GM03348 (cell line): ENCODE results near the gene FAM8A1.

ENCODE experiments used
- DNase-seq: peaks from one replicate; pipeline ENCODE4 v3.0.0; 2012; ENCODE audit warnings: low spot score

FAM8A1 gene

DNA sequence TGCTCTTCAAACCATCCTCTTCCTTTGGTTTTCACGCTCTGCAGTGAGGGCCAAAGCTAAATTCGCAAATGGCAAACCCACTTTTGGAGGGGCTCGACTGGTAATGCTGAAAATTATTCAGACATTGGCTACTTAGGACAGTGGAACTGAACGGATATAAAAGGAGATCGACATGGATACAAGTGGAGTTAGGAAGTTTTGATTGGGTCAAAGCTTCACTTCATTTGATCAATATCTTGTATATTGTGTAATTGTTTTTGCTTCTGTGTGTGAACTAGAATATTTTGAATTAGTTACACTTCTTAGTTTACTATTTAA lies 1.2 kb downstream of the FAM8A1 start:
- peak; percentile 17 for DNase-seq

DNA sequence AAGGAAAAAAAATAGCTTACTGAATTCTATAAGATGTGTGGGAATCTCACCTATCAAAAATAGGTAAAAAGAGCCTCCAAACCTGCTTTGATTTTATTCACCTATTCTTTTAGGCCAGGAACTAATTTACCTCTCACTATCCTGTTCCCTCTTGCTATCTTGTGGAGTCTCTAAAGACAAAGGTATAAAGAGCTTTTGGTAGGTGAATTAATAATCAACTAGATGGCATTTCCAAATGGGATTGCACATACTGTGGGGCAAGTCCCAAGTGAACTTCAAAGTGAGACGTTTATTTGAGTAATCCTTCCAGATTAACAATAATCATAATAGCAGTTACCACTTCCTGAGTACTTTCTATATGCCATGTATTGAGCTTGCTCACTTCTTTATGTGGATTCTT lies 2.8 kb downstream of the FAM8A1 start:
- DNase-seq = no peak

DNA sequence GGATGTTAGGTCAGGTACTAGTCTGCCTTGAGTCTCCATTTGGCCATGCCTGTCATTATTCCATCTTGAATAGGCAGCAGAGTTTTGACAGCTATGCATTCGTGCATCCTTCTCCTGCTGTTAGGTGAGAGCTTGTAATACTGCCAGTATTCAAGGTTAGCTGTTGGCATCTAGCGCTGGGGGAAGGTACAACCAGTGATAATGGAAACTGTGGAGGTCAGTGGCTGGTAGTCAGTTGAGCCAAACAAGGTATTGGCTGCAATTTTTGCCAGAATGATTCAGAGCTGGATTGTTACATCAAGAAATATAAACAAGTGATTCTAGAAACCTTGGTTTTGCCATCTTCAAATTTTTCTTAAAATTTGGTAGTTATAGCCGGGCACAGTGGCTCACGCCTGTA lies 6.5 kb downstream of the FAM8A1 start:
- DNase-seq = no peak

DNA sequence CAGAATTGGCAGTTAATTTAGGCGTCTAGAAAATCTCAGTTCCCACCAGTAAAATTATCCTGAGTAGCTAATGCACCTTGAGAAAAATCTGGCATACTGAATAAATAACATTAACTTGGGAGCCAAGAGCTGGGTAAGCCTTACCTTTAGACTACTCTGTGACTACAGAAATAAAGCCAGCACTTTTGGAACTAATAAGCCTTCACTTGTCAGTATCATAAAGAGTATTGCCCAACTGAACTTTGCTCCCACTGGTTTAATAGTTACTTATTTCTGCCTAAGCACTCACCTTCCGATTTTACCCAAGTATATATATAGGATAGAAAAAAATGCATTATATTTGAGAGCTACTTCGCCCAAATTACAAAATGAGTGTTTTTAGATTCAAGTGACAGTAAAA lies 10.7 kb downstream of the FAM8A1 start:
- no peak for DNase-seq

DNA sequence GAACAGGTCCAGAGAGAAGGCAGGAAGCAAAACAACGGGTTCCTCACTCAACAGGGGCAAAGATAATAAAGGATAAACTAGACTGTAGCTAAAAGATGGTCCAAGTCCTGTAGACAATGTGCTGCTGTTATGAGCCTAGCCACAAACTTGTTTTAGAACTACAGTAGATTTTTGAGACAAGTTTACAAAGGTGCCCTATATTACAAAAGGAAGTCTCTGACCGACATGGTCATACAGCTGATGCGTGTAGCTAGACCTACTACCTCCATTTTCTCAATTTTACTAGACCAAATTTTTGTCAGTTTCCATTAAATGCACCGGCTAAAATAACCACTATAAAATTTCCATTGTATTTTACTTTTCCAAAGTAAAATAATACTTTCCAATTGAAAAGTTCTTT lies 11.9 kb downstream of the FAM8A1 start:
- no peak for DNase-seq

DNA sequence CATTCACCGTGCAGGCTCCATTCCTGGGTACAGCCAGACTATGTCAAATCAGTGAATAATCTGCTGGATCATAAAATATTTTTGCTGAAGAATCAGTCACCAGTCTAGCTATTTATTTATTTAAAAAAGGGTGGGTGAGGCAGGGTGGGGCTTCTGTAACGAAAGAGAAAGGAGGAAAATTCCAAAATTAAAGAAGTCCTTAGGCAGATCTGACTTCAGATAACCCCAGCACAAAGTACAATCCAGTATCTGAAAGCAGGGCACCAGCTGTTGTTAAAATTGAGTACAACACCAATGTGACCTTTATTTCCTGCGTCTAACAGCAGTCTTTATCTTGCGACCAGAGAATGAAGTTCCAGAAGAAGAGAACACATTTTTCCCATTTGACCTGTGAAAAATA lies 15.7 kb downstream of the FAM8A1 start:
- no peak for DNase-seq

DNA sequence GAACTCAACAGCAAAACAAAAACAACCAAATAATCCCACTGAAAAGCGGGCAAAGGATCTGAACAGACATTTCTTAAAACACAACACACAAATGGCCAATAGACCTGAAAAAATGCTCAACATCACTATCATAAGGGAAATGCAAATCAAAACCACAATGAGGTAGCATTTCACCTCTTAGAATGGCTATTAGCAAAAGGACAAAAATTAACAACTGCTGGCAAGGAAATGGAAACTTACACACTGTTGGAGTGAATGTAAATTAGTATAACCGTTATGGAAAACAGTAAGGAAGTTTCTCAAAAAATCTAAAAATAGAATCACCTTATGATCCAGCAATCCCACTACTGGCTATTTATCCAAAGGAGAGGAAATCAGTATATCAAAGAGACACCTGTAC lies 20.9 kb downstream of the FAM8A1 start:
- no peak for DNase-seq

DNA sequence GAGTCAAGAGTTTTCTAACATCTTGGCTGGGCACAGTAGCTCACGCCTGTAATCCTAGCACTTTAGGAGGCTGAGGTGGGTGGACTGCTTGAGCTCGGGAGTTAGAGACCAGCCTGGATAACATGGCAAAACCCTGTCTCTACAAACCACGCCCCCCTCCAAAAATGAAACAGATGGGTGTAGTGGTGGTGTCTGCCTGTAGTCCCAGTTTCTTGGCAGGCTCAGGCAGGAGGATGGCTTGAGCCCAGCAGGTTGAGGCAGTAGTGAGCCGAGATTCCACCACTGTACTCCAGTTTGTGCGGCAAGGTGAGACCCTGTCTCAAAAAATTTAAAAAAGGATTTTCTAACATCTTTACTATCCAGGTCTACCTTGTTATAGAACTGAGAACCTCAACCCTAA lies 22.0 kb downstream of the FAM8A1 start:
- DNase-seq = peak; percentile 10

DNA sequence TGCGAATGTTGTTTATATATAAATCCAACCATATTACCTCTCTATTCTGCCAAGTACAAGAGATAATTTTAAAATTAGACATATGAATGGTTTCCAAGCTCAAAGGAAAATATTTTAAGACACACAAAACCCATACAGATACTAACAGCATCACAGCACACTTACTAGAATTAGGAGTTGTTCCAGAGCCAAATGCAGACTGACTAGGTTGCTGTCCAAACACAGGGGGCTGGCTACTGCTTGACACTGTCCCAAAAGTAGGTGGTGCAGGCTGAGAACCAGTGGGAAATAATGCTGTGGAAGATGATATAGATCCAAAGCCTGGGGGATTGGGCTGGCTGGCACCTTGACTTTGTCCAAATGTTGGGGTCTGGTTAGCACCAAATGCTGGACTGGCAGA lies 24.3 kb downstream of the FAM8A1 start:
- no peak for DNase-seq

DNA sequence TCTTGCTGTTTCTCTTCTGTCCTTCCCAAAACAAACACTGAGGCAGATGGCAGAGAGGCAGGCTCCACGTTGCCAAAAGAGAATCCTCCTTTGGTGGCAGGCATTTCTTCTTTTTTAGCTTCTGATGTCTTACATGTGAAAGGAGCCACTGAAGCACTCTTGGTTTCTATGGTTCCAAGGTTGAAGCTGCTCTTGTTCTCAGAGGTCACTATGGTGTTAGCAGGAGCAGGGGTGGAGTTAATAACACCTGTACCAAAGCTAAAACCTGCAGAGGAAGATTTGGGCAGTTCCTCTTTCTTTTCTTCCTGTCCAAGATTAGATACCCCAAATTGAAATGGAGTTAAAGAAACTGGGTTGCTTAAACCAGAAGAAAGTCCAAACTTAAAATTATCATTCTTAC lies 28.8 kb downstream of the FAM8A1 start:
- no peak for DNase-seq

DNA sequence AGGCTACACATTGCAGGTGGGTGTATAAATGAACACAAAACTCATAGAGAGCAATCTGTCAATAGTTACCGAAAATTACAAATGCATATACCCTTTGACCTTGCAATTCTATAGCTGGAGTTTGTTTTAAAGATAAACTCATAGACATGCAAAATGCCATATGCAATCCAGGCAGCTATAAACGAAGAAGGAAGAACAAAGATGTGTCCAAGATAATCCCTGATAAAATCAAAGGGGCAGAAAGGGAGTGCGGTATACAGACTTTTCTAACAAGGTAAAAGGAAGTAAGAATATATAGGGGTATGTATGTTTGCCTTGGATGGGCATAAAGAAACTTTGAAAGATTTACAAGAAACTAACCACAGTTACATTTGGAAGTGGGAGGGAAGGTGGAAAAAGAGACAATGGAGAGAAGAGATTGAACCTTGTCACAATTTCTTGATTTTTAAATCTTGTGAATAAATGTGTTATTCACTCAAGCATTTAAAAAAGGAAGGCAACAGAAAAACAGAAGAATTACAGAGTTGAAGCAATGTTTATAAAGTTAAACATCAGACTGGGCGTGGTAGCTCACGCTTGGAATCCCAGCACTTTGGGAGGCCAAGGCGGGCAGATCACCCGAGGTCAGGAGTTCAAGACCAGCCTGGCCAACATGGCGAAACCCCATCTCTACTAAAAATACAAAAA lies 29.9 kb downstream of the FAM8A1 start:
- DNase-seq = no peak

DNA sequence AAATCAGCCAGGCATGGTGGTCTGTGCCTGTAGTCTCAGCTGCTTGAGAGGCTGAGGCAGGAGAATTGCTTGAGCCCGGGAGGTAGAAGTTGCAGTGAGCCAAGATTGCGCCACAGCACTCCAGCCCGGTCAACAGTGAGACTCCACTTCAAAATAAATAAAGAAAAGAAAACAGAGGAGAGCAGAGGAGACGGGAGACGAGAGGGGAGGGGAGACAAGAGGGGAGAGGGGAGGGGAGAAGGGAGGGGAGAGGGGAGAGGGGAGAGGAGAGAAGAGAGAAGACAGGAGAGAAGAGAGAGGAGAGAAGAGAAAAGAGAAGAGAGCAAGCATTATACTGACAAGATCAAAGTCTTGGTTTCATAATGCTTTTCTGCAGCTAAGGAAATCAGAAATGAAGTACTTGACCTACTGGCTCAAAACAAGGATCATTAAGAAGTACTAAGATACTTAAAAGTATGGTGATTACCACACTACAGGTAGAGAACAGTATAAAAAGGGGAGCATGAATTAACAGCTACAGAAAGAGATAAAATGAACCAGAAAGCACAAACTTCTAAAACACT lies 30.5 kb downstream of the FAM8A1 start:
- no peak for DNase-seq

DNA sequence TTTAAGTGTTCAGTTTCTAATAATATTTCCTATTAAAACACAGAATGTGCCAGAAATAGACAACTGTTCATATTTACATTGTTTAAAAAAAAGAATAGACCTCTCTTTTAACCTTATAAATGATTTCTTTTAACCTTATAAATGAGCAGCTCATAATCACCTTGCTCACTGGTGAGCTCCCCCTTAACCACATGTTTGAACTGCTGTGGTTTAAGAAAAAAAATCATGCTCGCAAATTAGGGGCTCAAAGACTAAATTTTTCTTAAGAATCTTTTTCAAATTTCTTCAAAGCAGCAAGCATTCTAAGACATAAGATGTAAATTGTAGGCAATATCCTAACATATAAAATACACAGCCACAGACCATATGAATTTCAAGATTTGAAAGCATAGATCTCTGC lies 32.8 kb downstream of the FAM8A1 start:
- DNase-seq = no peak

DNA sequence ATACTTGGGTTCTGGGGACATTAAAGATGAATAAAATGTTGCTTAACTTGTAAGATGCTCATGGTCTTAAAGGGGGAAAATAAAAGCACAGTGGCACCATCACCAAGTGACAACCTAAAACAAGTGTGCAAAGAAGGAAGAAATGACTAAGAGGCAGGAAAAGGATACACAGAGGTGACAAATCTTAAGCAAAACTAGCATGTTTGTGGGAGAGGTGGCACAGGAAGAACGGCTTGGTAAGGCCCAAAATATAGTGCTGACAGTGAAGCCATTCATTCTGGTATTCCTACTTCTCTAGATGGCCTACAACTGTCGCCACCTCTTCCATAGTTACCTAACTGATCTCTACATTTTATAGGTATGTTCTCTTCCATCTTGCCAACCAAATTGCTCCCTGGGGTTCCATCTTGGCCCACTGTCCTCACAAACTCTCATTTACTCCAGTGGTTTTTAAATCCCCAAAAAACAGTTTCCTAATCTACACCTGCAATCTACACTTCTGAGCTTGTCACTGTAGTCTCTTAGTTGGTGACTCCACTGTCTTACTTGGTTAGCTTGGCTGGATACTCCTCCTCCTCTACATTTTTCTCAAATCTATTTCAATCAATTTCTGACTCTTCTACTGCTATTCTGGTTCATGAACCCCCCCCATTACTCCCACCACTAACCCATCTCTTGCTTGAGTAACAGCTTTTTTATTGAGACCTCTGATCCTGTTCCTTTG lies 33.5 kb downstream of the FAM8A1 start:
- DNase-seq = no peak

DNA sequence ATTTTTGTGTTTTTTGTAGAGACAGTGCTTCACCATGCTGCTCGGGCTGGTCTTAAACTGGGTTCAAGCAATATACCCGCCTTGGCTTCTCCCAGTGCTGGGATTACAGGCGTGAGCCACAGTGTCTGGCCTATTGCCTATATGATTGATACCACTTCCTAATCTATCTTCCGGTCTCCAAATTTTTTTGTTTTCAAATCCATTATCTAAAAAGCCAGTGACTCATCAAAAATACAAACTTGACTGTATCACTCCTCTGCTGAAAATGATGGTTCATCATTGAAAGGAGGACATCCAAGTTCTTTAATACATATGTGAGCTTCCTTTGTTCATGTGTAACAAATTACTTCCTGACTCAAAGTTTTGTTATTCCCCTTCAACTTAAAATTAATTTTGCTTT lies 35.5 kb downstream of the FAM8A1 start:
- DNase-seq = no peak

DNA sequence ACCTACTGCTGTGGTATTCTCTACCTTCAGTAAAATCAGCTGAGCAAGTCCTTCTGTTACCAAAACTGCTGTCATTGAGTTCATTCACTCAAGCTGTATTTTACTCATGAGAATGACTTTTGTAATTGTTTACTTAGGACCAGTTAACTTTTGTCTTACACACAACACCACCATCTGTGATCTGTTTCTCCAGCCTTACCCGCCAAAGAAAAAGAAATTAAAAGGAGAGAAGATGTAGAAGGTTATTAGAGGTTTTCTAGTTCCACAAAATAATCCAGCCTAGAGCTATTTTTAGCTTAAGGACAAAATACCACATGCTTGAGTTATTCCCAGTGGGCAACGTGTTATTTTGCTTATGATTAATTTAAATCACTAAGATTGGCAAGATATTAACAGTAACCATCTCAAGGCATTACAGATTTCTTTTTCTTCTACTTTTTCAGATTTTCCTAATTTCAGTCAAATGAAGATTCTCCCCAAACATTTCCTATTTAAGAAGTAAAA lies 38.2 kb downstream of the FAM8A1 start:
- peak; percentile 6 for DNase-seq

DNA sequence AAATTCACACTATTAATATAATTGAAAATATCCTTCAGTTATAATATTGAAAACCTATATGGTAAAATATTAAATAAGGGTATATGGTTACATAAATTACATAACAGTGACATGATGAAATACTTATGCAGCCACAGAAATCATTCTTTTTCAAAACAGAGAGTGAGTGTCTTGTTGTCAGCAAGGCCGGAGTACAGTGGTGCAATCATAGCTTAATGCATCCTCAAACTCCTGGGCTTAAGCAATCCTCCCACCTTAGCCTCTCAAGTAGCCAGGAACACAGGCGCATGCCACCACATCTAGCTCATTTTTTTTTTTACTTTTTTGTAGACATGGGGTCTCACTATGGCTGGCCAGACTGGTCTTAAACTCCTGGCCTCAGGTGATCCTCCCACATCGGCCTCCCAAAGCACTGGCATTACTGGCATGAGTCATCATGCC lies 40.4 kb downstream of the FAM8A1 start:
- no peak for DNase-seq

DNA sequence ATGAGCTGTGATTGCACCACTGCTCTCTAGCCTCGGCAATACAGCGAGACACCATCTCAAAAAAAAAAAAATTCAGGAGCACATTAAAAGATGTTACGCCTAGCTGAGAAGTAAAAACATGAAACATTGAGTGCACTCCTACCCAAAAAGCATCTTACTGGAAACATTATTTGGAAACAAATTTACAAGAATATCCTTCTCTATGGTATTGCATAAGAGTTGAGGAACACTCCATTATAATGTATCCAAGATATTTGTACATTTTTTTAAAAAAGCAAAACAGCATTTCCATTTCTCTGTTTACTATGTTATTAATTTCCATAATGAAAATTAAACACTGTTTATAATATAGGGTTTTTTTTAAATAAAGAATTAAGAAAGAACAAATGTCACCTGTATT lies 48.6 kb downstream of the FAM8A1 start:
- no peak for DNase-seq

DNA sequence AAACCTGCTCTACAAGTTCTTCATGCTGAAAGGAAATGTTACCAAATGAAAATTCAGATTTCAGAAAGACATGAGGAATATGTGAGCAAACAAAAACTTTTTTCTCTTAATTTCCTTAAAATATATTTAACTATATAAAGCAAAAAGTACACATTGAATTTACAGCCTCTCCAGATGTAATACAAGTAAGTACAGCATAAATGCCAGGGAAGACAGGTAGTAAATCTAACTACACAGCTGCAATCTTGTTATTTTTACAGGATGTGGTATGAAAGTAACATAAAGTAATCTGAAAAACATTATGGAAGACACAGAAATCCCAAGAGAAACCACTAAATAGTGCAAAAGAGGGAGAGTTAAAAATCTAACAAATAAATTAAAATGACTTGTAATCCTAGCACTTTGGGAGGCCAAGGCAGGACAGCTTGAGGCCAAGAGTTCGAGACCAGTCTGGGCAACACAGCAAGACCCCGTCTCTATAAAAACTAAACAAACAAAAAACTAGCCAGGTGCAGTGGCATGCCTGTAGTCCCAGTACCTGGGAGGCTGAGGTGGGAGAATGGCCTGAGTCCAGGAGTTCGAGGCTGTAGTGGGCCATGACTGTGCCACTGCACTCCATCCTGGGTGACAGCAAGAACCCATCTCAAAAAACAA lies 50.7 kb downstream of the FAM8A1 start:
- no peak for DNase-seq

DNA sequence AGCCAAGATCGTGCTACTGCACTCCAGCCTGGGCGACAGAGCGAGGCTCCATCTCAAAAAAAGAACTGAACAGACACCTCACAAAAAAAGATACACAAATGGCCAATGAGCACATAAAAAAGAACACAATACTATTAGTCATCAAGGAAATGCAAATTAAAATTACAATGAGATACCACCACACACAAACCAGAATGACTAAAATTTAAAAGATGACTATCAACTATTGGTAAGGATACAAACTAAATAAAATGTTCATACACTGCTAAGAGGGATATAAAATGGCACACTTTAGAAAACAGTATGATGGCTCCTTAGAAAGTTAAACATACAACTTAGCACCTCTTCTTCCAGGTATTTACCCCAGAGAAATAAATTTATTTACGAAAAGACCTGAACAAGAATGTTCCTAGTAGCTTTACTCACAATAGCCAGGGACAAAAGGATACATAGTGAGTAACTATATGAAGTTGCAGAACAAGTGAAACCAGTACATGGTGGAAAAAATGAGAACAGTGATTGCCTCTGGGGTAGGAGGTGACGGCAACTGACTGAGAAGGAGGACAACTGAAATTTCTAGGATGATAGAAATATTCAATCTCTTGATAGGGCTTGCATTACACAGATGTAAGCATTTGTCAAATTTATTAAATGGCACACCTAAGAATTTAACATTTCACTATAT lies 53.2 kb downstream of the FAM8A1 start:
- DNase-seq = no peak

DNA sequence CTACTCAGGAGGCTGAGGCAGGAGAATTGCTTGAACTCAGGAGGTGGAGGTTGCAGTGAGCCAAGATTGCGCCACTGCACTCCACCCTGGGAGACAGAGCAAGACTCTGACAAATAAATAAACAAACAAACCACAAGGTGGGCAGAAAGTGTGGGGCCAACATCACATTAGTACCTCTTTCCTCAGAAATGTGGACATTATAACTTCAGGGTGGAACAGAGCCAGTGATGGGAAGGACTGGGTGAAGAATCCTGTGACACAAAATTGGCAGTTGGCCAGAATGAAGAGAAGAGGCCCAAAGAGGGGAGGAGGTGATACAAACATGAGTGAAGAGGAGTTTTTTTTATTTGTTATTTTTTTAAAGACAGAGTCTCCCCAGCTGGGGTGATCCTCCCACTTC lies 56.0 kb downstream of the FAM8A1 start:
- peak; percentile 9 for DNase-seq

DNA sequence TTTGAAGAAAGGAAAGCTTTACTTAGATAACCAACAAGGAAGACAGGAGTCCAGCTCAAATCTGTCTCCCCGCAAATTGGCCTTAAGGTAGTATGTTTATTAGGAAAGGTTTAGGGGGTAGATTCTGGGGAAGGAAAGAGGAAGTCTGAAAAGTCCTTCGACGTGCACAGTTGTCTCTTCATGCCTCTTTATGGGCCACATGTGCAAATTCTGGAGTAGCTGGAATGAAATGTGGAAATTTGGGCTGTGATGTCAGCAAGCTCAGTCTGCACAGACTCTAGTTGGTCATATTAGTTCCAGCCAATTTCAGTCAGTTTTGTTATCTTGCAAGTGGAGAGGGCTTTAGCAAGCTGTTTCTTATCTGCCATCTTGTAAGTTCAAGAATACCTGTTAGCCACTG lies 56.5 kb downstream of the FAM8A1 start:
- DNase-seq = no peak
